ENCODE data around the gene CDC42EP4.

The CDC42EP4 gene

GRCh38 chr17:73301369-73301768, 10.4 kb downstream of the CDC42EP4 start:
- DNase-seq (ENCODE audit: low read depth in 2 of 2): no peak

- DNase-seq (ENCODE audit: low read depth in 2 of 2): no peak
Observed at GRCh38 chr17:73300392-73300791, 11.4 kb downstream of the CDC42EP4 start.

GRCh38 chr17:73297934-73298861, 13.6 kb downstream of the CDC42EP4 start:
- DNase-seq (ENCODE audit: low read depth in 2 of 2): no peak

DNA sequence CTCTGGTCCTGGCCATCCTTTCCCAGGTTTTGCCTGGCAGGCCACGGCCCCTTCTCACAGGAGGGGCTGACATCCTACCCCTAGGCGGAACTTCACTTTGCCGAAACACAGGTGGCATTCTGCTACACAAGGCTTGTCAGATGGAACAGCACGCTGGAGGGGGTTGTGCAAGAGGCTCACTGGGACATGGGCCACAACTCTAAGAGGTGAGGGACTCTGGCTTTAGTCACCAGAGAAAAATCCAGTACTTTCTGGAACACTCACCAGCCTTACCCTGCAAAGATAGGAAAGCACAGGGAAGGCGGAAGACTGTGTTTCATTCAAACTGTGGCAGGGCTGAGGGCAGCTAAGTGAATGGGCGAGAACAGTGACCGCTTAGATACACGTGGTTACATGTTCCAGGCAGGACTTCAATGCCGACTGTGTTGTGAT, 18.3 kb downstream of the CDC42EP4 start:
- DNase-seq (ENCODE audit: low read depth in 2 of 2): no peak

- no peak for DNase-seq (ENCODE audit: low read depth in 2 of 2)
Observed at GRCh38 chr17:73293031-73293430, 18.8 kb downstream of the CDC42EP4 start.

DNA sequence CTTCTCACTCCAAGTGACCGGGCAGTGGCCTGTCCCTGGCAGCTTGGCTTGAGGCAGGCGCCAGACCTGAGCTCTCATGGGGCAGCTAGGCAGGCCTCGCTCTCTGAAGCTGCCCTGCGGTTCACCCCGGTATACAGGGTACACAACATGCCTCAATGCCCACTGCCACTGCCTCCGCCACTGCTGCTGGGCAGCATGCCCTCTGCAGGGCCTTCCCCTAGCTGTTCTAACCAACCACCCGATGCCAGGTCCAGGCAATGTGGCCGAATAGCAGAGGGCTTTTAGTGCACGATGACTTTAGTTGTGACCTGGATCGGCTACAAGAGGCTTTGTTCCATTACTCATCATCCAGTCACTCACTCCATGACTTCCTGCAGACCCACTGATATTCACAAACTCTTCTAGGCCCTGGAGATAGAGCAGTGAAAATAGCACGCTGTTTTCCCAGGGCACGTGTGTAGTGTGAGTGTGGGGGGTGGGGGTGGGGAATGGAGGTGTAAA, 19.7 kb downstream of the CDC42EP4 start:
- DNase-seq (ENCODE audit: low read depth in 2 of 2): no peak

GRCh38 chr17:73291260-73291801, 20.5 kb downstream of the CDC42EP4 start:
- no peak for DNase-seq (ENCODE audit: low read depth in 2 of 2)

DNA sequence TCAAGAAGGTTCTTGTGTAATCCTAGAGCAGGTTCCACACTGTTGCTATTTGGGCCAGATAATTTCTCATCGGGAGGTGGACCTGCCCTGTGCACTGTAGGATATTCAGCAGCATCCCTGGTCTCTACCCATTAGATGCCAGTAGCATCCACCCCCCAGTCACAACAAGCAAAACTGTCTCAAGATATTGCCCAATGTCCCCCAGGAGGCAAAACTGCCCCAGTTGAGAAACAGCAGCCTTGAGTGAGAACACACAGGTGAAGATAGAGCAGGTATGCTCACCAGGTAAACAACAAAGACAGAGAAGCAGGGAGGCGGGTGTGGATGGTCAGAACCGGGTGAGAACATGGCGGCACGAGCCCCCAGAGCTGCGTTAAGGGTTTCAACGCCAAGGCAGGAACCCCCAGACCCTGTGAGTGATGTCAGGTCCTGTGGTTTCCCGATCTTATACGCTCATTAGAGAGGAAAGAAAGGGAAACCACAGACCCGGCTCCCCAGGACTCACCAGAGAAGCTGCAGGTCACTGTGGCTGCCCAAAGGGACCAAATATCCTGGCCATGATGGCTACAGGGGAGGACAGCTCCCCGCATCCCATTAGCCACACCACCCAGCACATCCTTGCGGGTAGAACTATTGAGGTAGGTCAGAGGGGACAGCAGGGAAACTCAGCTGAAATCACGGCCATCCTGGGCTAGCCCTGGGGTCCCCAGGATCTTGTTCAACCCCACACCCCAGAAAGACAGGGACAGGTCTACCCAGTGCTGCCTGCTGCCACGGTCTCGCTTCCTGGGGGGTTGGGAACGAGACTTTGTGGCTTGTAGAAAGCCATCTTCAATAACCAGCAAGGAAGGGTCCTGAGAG, 21.2 kb downstream of the CDC42EP4 start:
- no peak for DNase-seq (ENCODE audit: low read depth in 2 of 2)

DNA sequence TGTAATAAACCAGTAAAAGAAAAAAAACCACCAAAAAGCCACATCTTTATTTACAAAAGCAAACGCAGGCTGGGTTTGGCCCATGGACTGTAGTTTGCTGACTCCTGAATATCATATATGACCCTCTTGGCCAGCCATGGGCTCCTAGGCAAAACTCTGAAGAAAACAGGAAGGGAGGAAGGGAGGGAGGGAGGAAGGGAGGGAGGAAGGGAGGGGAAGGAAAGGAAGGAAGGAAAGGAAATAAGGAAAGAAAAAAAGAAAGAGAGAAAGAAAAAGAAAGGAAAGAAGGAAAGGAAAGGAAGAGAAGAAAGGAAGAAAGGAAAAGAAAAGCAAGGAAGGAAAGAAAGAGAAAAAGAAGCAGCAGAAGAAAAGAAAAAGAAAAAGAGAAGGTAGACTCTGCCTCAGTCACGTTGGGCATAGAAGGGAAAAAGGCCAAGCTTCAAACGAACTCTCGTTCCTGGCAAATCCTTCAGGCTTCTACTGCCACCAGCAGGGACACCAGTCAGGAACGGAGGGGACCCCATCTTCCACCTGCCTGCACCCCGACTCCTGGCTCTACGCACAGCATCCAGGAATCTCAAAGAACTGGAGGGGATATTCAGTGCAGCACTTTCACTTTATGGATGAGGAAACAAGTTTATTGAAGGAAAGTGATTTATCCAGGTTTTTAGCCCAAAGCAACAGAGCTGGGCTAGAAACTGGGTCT, 22.1 kb downstream of the CDC42EP4 start:
- no peak for DNase-seq (ENCODE audit: low read depth in 2 of 2)

DNA sequence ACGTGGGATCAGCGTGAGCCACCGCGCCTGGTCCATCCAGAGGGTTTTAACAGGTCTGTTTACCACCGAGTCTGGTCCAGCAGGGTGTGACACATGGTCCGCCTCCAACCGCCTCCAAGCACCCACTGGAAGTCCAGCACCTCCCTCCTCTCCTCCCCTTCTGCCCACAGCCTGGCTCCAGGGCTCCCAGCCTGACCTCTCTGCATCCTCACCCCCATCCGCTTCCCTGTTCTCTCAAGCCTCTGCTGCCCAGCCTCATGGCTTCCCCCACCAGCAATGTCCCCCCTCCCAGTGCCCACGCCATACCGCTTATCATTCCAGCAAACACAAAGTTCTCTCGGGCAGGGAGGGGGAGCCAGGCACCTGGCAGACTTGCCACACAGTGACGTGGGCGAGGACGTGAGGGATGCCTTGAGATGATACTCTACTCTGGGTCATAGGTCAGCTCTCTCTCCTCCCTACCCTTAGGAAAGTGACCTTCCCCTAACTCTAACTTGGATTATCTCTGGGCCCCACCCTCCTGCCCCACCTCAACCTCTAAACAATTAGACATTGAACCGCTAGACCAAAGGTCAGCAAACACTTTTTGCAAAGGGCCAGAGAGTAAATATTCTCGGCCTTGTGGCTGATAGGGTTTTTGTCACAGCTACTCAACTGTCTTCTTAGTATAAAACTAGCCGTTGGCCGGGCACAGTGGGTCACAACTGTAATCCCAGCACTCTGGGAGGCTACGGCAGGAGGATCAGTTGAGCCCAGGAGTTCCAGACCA, 23.1 kb downstream of the CDC42EP4 start:
- no peak for DNase-seq (ENCODE audit: low read depth in 2 of 2)

DNA sequence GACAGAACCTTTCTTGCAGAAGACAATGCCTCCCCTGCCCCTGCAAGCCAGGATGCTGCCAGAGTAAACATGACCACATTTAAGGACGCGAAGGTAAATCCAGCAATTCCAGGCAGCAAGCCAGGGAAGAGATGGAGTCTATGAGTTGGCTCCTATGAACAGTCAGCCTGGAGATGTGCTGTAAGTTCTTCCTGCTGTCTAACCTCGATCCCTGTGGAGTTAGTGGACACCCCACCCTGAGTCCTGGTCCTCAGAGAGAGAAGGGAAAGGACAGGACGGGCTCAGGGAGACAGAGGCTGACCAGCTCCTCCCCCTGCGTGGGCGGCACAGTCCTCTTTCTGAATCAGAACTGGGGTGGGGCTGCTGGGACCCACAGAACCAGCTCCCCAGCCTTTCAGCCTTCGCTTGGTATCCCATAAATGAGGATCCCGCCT, 24.9 kb downstream of the CDC42EP4 start:
- DNase-seq (ENCODE audit: low read depth in 2 of 2): no peak

DNA sequence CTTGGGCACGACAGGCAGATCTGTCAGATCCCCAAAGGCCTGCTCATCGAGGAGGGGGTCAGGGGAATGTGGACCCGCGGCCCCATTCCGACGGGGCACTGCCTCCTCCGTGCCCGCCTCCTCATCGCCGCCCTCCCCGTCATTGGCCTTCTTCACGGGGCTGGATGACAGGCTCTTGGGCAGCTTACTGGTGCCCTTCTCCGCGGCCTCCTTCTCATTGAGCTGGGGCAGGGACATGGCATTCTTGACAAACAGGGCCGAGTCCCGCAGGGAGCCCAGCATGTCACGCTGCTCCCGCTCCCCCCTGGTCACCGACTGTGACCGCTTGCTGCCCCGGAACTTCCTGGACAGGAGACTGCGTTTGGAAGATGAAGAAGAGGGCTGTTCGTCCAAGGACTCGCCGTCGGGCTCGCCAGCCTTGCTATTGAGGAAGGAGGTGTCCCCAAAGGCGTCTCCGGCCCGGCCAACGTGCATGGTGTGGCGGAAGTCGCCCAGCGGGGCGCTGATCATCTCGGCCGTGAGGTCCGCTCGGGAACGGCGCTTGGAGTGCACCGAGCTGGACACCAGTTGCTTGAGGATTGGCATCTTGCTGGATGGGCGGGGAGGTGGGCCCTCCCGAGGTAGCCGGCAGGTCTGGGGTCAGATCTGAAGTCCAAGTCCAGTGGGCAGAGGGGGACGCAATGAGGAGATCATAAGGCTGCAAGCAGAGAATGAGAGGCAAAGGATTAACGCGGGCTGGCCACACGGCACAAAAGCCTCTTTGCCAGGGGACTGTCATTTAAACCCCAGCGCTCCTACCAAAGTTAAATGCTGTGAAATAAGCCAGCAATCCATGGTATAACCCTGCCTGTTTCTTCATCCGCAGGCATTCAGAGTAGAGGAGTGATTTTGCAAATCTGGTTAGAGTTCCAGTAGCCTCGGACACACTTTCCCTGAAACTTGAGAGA, 25.6 kb downstream of the CDC42EP4 start:
- DNase-seq (ENCODE audit: low read depth in 2 of 2): no peak

- no peak for DNase-seq (ENCODE audit: low read depth in 2 of 2)
Observed at GRCh38 chr17:73285603-73285908, 26.2 kb downstream of the CDC42EP4 start.

- DNase-seq (ENCODE audit: low read depth in 2 of 2): no peak
Observed at GRCh38 chr17:73284906-73285602, 26.7 kb downstream of the CDC42EP4 start.

GRCh38 chr17:73284354-73284753, 27.4 kb downstream of the CDC42EP4 start:
- no peak for DNase-seq (ENCODE audit: low read depth in 2 of 2)

GRCh38 chr17:73283841-73284282, 27.9 kb downstream of the CDC42EP4 start:
- no peak for DNase-seq (ENCODE audit: low read depth in 2 of 2)

DNA sequence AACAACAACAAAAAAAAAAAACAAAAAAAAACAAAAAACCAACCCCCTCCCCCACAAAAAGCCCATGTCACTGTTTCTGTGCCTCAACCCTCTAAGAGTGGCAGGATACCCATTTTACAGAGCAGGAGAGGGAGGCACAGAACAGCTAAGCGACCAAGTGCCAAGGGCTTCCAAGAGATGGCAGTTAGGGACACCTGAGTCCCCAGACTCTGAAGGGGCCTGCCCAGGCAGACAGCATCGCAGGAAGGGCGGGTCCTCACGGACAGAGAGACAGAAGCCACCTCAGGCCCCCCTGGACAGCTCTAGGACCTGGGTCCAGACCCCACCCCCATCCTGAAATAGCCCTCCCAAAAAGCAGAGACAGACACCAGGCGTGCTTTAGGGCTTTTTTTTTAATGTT, 28.6 kb downstream of the CDC42EP4 start:
- no peak for DNase-seq (ENCODE audit: low read depth in 2 of 2)

DNA sequence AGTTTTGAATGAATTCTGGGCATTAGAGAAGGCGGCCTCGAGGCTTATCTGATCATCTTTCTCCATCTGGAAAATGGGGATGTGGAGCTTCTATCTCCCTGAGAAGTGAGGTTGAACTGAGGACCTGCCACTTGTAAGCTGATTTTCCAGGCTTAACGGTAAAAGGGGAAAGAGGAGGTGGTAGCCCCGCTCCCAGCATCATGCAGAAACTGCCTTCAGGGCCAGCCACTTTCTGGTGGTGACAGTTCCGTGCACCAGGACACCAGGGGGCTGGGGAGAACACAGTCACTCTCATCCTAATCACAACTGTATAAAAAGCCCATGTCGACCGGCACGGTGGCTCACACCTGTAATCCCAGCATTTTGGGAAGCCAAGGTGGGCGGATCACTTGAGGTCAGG, 29.2 kb downstream of the CDC42EP4 start:
- no peak for DNase-seq (ENCODE audit: low read depth in 2 of 2)

DNA sequence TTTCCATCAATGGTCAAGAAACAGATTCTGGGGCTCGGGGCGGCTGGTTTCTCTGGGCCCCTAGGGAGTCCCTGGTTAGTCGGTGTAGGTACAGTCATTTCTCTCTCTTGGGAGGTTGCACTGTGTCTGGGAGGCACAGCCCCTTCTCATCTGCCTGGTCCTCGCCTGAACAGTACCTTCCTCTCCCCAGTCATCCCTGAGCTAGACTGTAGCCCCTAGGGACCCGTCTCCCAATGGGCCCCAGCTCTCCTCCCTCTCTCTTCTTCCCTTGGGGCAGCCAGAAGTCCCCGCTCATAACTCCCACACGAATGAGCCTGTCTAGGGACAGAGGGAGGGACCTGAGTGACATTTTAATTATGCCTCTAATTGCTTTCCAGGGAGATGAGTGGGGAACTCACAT, 29.9 kb downstream of the CDC42EP4 start:
- DNase-seq (ENCODE audit: low read depth in 2 of 2): no peak

Measured in stimulated activated CD4-positive, alpha-beta T cell treated with anti-CD3 and anti-CD28 coated beads, Interleukin-12 subunit alpha, Interleukin-12 subunit beta, amount 100 ng/mL, for 24 hours (primary cell).